MM.1S (cell line): Measurements from ENCODE around the gene PRMT7.

Experiments
- DNase-seq: peaks from one replicate; pipeline ENCODE4 v3.0.0-alpha.2; 2015
- H2AFZ ChIP-seq: fragments of 300-600 bp; sonication (generic); 2 replicates; pipeline ENCODE4 v1.6.0; 2016; ENCODE audit warnings: antibody characterized with exemption, low read length
- H3F3A ChIP-seq: fragments of 300-600 bp; sonication (generic); 2 replicates; pipeline ENCODE4 v1.6.1; 2016; ENCODE audit warnings: mild to moderate bottlenecking, antibody characterized with exemption, low read length, moderate library complexity, mixed read lengths; ENCODE audit not compliant: insufficient read depth
- H3K27ac ChIP-seq: fragments of 300-600 bp; sonication (generic); 2 replicates; pipeline ENCODE4 v1.5.1; 2016; ENCODE audit warnings: mild to moderate bottlenecking, low read length
- H3K27me3 ChIP-seq: fragments of 300-600 bp; sonication (generic); replicated peaks from 2 replicates; pipeline ENCODE4 v1.6.0; 2016; ENCODE audit warnings: low read length; ENCODE audit not compliant: insufficient read depth
- H3K36me3 ChIP-seq: fragments of 300-600 bp; sonication (generic); replicated peaks from 2 replicates; pipeline ENCODE4 v1.6.1; 2016; ENCODE audit warnings: mild to moderate bottlenecking, low read length, mixed read lengths; ENCODE audit not compliant: insufficient read depth
- H3K4me1 ChIP-seq: fragments of 300-600 bp; sonication (generic); 2 replicates; pipeline ENCODE4 v1.6.1; 2016; ENCODE audit warnings: low read length, mixed read lengths
- H3K4me2 ChIP-seq: fragments of 300-600 bp; sonication (generic); 2 replicates; pipeline ENCODE4 v1.6.0; 2016; ENCODE audit warnings: low read depth, low read length
- H3K4me3 ChIP-seq: fragments of 300-600 bp; sonication (generic); 2 replicates; pipeline ENCODE4 v1.5.1; 2016; ENCODE audit warnings: low read length, mixed read lengths
- H3K79me2 ChIP-seq: fragments of 300-600 bp; sonication (generic); 2 replicates; pipeline ENCODE4 v1.6.1; 2016; ENCODE audit warnings: mixed run types, low read length, mixed read lengths
- H3K9ac ChIP-seq: fragments of 300-600 bp; sonication (generic); 2 replicates; pipeline ENCODE4 v1.6.1; 2016; ENCODE audit warnings: low read length, mixed read lengths
- H3K9me2 ChIP-seq: fragments of 300-600 bp; sonication (generic); replicated peaks from 2 replicates; pipeline ENCODE4 v1.6.1; 2016; ENCODE audit warnings: mild to moderate bottlenecking, low read length, mixed read lengths; ENCODE audit not compliant: insufficient read depth
- H3K9me3 ChIP-seq: fragments of 300-600 bp; sonication (generic); replicated peaks from 2 replicates; pipeline ENCODE4 v1.6.1; 2016; ENCODE audit warnings: mild to moderate bottlenecking, low read length, mixed read lengths; ENCODE audit not compliant: insufficient read depth
- H4K20me1 ChIP-seq: fragments of 300-600 bp; sonication (generic); 2 replicates; pipeline ENCODE4 v1.6.1; 2016; ENCODE audit warnings: mild to moderate bottlenecking, low read length, moderate library complexity, mixed read lengths; ENCODE audit not compliant: insufficient read depth
- EZH2 ChIP-seq: fragments of 300-600 bp; sonication (generic); optimal IDR thresholded peaks from 2 replicates; pipeline ENCODE3; 2017; ENCODE audit warnings: low read depth, mild to moderate bottlenecking, antibody characterized with exemption, low read length, mixed read lengths
- EZH2phosphoT487 ChIP-seq: fragments of 300-600 bp; sonication (generic); IDR thresholded peaks from 2 replicates; pipeline ENCODE4 v1.6.1; 2018; ENCODE audit warnings: antibody characterized with exemption, low read length
- TF ChIP-seq, protein P1 (sequence below): fragments of 300-600 bp; sonication (generic); IDR thresholded peaks from 2 replicates; pipeline ENCODE4 v1.5.1; 2016; ENCODE audit warnings: antibody characterized with exemption, low read length, mixed read lengths

PRMT7 gene

DNA sequence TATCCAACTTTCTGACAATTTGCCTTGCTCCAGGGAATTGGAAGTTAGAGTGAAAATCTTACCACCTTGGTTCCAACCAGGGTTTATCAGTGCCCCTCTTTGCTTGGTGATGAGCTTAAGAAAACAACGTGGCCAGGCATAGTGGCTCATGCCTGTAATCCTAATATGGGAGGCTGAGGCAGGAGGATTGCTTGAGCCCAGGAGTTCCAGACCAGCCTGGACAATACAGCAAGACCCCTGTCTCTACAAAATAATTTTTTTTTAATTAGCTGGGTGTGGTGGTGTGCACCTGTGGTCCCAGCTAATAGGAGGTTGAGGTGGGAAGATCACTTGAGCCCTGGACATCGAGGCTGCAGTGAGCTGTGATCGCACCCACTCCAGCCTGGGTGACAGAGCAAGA is 25.1 kb upstream of the PRMT7 start:
- Histone ChIP-seq H3K4me1 (peaks cover 64% of the 10 kb centered on the region), H3K4me2 (peak overlapping the region; percentile 98), H3K9ac (no peak overlapping the region), H2AFZ (no peak overlapping the region), H3K9me3 (no peaks in the 10 kb centered on the region), H3K79me2 (peaks cover 74% of the 10 kb centered on the region), H3K27me3 (no peaks in the 10 kb centered on the region), H3K36me3 (0 out of 2 replicates have a peak, but pooled peaks cover 9% of the 10 kb centered on the region), H4K20me1 (no peaks in the 10 kb centered on the region), H3K27ac (peak overlapping the region; percentile 94; the same call in 1 of the 2 replicates), H3K9me2 (no peaks in the 10 kb centered on the region), H3F3A (peaks cover 55% of the 10 kb centered on the region), H3K4me3 (peak overlapping the region; percentile 2; the same call in 1 of the 2 replicates)
- TF ChIP-seq, protein P1, sequence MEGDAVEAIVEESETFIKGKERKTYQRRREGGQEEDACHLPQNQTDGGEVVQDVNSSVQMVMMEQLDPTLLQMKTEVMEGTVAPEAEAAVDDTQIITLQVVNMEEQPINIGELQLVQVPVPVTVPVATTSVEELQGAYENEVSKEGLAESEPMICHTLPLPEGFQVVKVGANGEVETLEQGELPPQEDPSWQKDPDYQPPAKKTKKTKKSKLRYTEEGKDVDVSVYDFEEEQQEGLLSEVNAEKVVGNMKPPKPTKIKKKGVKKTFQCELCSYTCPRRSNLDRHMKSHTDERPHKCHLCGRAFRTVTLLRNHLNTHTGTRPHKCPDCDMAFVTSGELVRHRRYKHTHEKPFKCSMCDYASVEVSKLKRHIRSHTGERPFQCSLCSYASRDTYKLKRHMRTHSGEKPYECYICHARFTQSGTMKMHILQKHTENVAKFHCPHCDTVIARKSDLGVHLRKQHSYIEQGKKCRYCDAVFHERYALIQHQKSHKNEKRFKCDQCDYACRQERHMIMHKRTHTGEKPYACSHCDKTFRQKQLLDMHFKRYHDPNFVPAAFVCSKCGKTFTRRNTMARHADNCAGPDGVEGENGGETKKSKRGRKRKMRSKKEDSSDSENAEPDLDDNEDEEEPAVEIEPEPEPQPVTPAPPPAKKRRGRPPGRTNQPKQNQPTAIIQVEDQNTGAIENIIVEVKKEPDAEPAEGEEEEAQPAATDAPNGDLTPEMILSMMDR = no peak
- TF ChIP-seq EZH2 = no peak
- TF ChIP-seq EZH2phosphoT487 = no peak
- DNase-seq = no peak

DNA sequence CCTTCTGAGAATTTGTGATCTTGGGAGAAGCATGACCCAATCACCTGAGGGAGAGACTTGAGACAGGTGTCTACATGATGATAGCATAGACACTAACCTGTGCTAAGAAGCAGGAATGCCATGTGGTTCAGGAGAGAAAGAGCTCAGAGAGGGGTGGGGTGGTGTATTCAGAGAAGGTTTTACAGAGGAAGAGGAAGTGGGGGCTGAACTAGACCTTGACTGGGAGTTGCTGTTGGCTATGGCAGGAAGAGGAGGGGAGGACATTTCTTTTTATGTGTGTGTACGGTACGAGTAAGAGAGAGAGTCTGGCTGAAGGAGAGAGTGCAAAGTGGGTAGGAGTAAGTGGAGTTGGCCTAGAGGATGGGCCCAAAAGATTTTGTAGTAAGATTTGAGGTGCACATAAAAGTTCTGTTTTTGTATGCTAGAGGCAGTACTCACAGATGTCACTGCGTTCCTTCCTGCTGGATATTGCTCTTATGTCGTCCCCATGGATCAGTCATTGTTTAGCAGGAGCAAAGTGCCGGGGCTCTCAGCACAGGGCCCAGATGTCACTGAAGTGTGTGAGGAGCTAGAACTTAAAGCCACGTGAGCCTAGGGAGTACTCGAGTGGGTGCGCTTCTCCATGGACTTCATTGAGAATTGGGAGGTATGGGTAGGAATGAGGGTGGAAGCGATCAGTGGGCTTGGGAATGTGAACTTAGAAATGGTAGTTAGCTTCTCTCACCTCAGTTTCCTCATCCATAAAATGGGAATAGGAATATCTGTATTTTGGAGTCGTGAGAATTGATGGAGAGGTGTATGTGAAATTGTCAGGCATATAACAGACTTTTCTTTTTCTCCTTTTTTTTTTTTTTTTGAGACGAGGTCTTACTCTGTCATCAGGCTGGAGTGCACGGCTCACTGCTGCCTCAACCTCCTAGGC is 24.4 kb upstream of the PRMT7 start:
- peak; percentile 45 for DNase-seq
- H3K4me3 ChIP-seq = peak overlapping the region; percentile 22
- H3K79me2 ChIP-seq = peaks cover 74% of the 10 kb centered on the region
- peak overlapping the region; percentile 98 for H3K4me2 ChIP-seq
- no peaks in the 10 kb centered on the region for H3K9me3 ChIP-seq
- no peaks in the 10 kb centered on the region for H4K20me1 ChIP-seq
- no peaks in the 10 kb centered on the region for H3K9me2 ChIP-seq
- TF ChIP-seq EZH2 (no peak), EZH2phosphoT487 (no peak)
- TF ChIP-seq, protein P1 = no peak
- H3K4me1 ChIP-seq = peaks cover 57% of the 10 kb centered on the region
- H3F3A ChIP-seq = peaks cover 51% of the 10 kb centered on the region
- H3K9ac ChIP-seq = no peak overlapping the region
- peak overlapping the region; percentile 94; the same call in 1 of the 2 replicates for H3K27ac ChIP-seq
- H3K27me3 ChIP-seq = no peaks in the 10 kb centered on the region
- no peak overlapping the region for H2AFZ ChIP-seq
- 0 out of 2 replicates have a peak, but pooled peaks cover 9% of the 10 kb centered on the region for H3K36me3 ChIP-seq

DNA sequence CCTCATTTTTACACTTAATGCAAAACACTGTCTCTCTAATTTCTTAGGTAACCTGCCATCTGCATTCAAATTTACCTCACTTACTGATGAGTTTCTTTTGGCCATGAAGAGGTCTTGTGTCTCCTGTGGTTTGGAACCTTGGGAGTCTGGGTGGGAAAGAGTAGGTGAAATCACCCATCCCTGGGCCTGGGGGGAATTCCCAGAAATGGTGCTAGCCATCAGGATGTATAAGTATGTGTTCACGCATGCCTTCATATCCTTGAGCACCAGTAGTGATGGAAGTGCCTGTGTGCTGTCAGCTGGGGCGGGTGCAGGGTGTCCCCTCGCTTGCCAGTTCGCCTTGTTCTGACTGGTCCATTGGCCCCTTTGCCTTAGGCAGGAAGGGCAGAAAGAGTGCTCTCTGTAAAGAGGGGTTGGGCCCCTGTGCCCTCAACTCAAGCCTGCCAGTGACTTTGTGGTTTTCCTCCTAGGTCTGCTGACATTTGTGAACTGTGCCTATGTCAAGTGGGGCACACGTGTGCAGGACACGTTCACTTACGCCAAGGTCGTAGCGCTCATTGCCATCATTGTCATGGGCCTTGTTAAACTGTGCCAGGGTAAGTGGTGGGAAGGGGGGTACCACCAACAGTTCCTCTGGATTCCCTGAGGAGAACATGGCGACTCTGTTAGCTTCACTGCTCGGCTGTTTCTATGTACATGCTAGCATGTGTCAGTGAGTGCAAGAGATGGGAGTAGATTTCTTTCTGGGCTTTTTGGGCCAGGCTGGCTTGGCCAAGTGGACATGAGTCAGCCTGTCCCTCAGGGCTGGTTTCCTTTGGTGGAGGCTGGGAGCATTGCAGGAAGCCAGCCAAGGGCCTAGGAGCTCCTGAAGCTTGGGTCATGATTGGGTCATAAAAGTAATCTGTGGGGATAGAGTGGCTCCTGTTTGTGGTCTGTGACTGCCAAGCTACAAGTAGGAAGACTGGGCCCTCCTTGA is 23.3 kb upstream of the PRMT7 start:
- Histone ChIP-seq H4K20me1 (no peaks in the 10 kb centered on the region), H3K9me2 (no peaks in the 10 kb centered on the region), H3K9me3 (no peaks in the 10 kb centered on the region), H3K36me3 (0 out of 2 replicates have a peak, but pooled peaks cover 9% of the 10 kb centered on the region), H3K9ac (no peak overlapping the region), H3K4me3 (no peak overlapping the region), H3K79me2 (peaks cover 73% of the 10 kb centered on the region), H3K4me1 (peaks cover 45% of the 10 kb centered on the region), H3K27me3 (no peaks in the 10 kb centered on the region), H3K27ac (no peak overlapping the region), H3K4me2 (no peak overlapping the region), H3F3A (peaks cover 43% of the 10 kb centered on the region), H2AFZ (no peak overlapping the region)
- no peak for DNase-seq
- TF ChIP-seq EZH2 (no peak), EZH2phosphoT487 (no peak)
- TF ChIP-seq, protein P1 = no peak
